T-cell (primary cell): Measurements from ENCODE around the gene TSPAN18. TPM values are rescaled to one million over a fixed set of nuclear protein-coding genes. Genes with fewer than 3 reads are reported as not detected.
A peak's percentile ranks its signal among the peaks of the same experiment; 100 is the strongest.

Experiments
- ATAC-seq, 4 experiments: fragments of 200-7000 bp in 3 of 4; fragments of 150-1000 bp in 1 of 4; cut with Tn5 transposase; replicated peaks in 1 of 4; 1 replicate in 3 of 4; 2 replicates in 1 of 4; pipeline ENCODE4 v1.10.0; 2021; ENCODE audit warnings: moderate library complexity in 3 of 4, mild to moderate bottlenecking in 2 of 4, moderate number of reproducible peaks in 1 of 4
- CTCF ChIA-PET, 2 donors: fragments of 300-600 bp; sonication (Branson Sonifier 250); formaldehyde crosslinking; loops; one replicate each; lab custom pipeline; 2022; ENCODE audit warnings: antibody characterized with exemption in 2 of 2; lab: Charles Lee
- POLR2A ChIA-PET, 2 donors: fragments of 300-600 bp; sonication (Branson Sonifier 250); formaldehyde crosslinking; loops; one replicate each; lab custom pipeline; 2022; ENCODE audit warnings: antibody characterized with exemption in 2 of 2; lab: Charles Lee
- DNase-seq, 35 experiments: peaks; one replicate each; pipeline versions ENCODE4 v3.0.0 to v3.0.0-alpha.2; 2013 to 2023
- H3K27ac ChIP-seq: one replicate; pipeline ENCODE4 v1.5.1; 2013; ENCODE audit warnings: low read length
- H3K27me3 ChIP-seq, 2 experiments: replicated peaks in 1 of 2; 1 replicate in 1 of 2; 2 replicates in 1 of 2; pipeline versions ENCODE4 v1.6.1 to v1.7.0; 2013; ENCODE audit warnings: low read length in 1 of 2, mixed read lengths in 1 of 2; ENCODE audit not compliant: control insufficient read depth in 2 of 2, insufficient read depth in 2 of 2; ENCODE audit errors: extremely low read depth in 1 of 2
- H3K36me3 ChIP-seq, 2 donors: 1 replicate in 1 of 2; 2 replicates in 1 of 2; pipeline versions ENCODE4 v1.6.1 to v1.7.0; 2013; ENCODE audit warnings: low read length in 1 of 2; ENCODE audit not compliant: control insufficient read depth in 2 of 2, insufficient read depth in 1 of 2; ENCODE audit errors: extremely low read depth in 1 of 2
- H3K4me1 ChIP-seq, 2 experiments: 1 replicate in 1 of 2; 2 replicates in 1 of 2; pipeline versions ENCODE4 v1.6.1 to v1.7.0; 2013; ENCODE audit warnings: low read length in 2 of 2, mixed read lengths in 1 of 2; ENCODE audit not compliant: insufficient read depth in 2 of 2, control insufficient read depth in 1 of 2; ENCODE audit errors: extremely low read depth in 1 of 2
- H3K4me3 ChIP-seq, 2 donors: 1 replicate in 1 of 2; 2 replicates in 1 of 2; pipeline versions ENCODE4 v1.5.1 to v1.7.0; 2013; ENCODE audit warnings: mild to moderate bottlenecking in 2 of 2, low read length in 1 of 2, moderate library complexity in 1 of 2; ENCODE audit not compliant: control insufficient read depth in 1 of 2; ENCODE audit errors: extremely low read depth in 1 of 2
- H3K9me3 ChIP-seq: 2 replicates; pipeline ENCODE4 v1.7.0; 2013
- H3K27ac Mint-ChIP-seq, 2 donors: one replicate each; pipeline ENCODE4 v1.8.0; 2020 to 2021; ENCODE audit warnings: mild to moderate bottlenecking in 2 of 2, mixed read lengths in 2 of 2
- H3K27me3 Mint-ChIP-seq, 2 donors: one replicate each; pipeline ENCODE4 v1.8.0; 2021 to 2022; ENCODE audit warnings: mixed read lengths in 2 of 2
- H3K36me3 Mint-ChIP-seq: one replicate; pipeline ENCODE4 v1.8.0; 2021; ENCODE audit warnings: mixed read lengths
- H3K4me1 Mint-ChIP-seq, 3 donors: one replicate each; pipeline ENCODE4 v1.8.0; 2020 to 2022; ENCODE audit warnings: mixed read lengths in 3 of 3, mild to moderate bottlenecking in 1 of 3
- H3K4me3 Mint-ChIP-seq, 3 donors: one replicate each; pipeline ENCODE4 v1.8.0; 2020 to 2022; ENCODE audit warnings: mild to moderate bottlenecking in 3 of 3, mixed read lengths in 3 of 3, moderate library complexity in 3 of 3
- H3K9me3 Mint-ChIP-seq, 3 donors: one replicate each; pipeline ENCODE4 v1.8.0; 2020 to 2022; ENCODE audit warnings: mixed read lengths in 3 of 3
- WGBS: methylation state at CpG from one replicate; pipeline ENCODE4 v1.1.5; 2013; ENCODE audit warnings: missing lambda C conversion rate; ENCODE audit not compliant: insufficient coverage; 5-methylcytosine and 5-hydroxymethylcytosine counted together
- total RNA-seq, 35 experiments: library from RNA in 6 of 35; stranded (reverse) in 6 of 35; fragments of 120-200 nt in 1 of 35; gene quantifications; one replicate each; pipeline versions ENCODE4 v1.2.1 to v1.2.4 and lab custom pipeline; 2013 to 2026

Gene TSPAN18
- total RNA-seq, 5 donors from 2014 or later (not counting 1 experiment from before 2014, with no cell fraction given): 18.4 to 59.1 (median 25.7) TPM

DNA sequence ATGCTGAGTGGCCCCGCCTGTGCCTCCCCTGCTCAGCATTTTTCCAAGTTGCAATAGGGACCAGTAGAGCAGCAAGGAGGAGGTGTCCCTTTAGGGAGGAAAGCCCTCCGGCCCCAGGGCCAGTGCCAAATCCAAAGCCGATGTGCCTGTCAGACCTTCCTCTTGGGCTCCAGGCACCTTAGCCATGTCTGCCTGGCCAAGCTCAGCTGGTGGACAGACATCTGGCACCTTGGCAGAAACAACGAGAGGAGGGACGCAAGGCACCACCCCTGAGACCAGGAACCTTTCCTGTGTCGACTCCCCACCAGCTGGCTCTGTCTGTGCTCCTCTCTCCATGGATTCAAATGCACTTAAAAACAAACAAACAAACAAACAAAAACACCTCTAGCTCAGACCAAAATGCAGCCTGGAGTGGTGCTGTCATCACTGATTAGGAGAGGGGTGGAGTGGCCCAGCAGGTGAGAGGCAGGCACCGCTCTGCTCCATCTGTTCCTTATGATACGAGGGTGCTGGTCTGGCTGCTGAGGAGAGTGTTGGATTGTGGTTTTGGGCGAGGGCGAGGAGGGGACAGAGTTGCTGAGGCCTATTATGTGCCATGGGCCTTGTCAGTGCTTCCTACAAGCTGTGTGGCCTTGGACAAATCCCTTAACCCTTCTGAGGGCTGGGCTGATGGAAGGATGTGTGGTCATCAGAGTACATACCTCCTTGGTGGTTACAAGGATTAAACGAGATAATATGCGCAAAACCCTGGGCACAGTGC is 177.7 kb downstream of the TSPAN18 start:
- Histone ChIP-seq H3K9me3 (no peaks in the 10 kb centered on the region), H3K36me3 (peaks cover 0 to 3% of the 10 kb centered on the region in 2 donors), H3K27me3 (peaks cover 0 to 5% of the 10 kb centered on the region in 2 experiments), H3K27ac (no peak overlapping the region), H3K4me1 (no peaks in the 10 kb centered on the region), H3K4me3 (no peak overlapping the region)
- ChIA-PET POLR2A (no interaction called here), CTCF (no interaction called here)
- ATAC-seq (no peak), DNase-seq (no peak)
- no peak overlapping the region for H3K4me3 Mint-ChIP-seq
- no peak overlapping the region for H3K27ac Mint-ChIP-seq
- no peaks in the 10 kb centered on the region for H3K9me3 Mint-ChIP-seq
- WGBS: 80% methylated on average over 7 of the region's 12 CpGs
- no peaks in the 10 kb centered on the region for H3K27me3 Mint-ChIP-seq
- peaks cover 6% of the 10 kb centered on the region for H3K36me3 Mint-ChIP-seq
- H3K4me1 Mint-ChIP-seq: no peaks in the 10 kb centered on the region

DNA sequence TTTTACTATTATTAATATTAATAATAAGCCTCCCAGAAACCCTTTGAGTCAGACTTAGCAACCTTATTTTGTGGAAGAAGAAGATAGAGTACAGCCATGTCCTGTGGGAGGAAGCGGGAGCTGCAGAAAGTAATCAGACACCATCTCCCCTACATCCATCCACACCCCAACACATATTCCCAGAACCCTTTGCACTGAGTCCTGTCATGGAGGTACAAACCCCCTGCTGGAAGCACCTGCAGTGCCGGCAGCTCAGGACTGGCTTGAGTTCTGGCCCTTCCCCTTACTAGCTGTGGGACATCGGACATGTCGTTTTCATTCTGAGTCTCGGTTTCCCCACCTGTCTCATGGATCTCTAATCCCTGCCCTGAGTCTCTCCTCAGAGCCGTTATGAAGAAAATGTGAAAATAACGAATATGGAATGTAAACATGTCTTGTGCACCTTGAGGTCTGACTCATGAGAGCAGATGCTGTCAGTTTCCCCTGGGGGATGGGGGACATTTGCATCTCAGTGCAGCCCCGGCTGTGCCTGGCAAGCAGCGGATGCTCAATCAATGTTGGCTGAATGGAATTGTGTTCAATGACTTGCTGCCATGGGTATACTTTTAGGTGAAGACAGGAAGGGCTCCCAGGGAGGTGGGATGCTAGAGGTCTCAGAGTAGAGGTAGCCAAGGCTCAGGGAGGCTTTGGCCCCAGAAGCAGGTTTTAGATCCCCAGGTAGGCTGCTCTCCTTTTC is 178.5 kb downstream of the TSPAN18 start:
- H3K27me3 ChIP-seq: peaks cover 0 to 5% of the 10 kb centered on the region in 2 experiments
- POLR2A ChIA-PET: no interaction called here
- no peak overlapping the region for H3K4me3 ChIP-seq
- peaks cover 0 to 3% of the 10 kb centered on the region in 2 donors for H3K36me3 ChIP-seq
- WGBS: 93% methylated on average over 8 of the region's 9 CpGs
- no peak for DNase-seq
- no peaks in the 10 kb centered on the region for H3K27me3 Mint-ChIP-seq
- no peak overlapping the region for H3K4me3 Mint-ChIP-seq
- H3K27ac ChIP-seq: no peak overlapping the region
- H3K4me1 Mint-ChIP-seq: peaks cover 0 to 1% (median 0%) of the 10 kb centered on the region in 3 donors
- H3K9me3 ChIP-seq: no peaks in the 10 kb centered on the region
- H3K27ac Mint-ChIP-seq: peak overlapping the region; percentile 38 to 41
- H3K4me1 ChIP-seq: no peaks in the 10 kb centered on the region
- no peaks in the 10 kb centered on the region for H3K36me3 Mint-ChIP-seq
- no peaks in the 10 kb centered on the region for H3K9me3 Mint-ChIP-seq
- CTCF ChIA-PET: no interaction called here
- ATAC-seq: no peak

DNA sequence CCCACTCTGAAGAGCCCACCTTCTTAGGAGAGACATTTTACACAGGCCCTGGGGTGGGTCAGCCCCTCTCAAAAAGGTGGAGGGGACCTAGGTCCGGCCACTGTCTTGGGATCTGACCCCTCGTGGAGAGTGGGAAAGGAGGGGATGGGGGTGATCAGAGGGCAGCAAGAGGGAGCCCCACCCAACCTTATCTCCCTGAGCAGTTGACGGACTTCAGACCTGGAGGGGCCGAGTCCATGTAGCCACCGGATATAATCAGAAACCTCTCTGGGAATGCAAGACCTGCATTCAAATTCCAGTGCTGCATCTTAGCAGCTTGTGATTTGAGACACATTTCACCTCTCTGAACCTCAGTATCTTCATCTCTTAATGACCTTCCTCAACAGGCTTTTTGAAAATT is 179.9 kb downstream of the TSPAN18 start:
- Mint-ChIP-seq H3K4me3 (no peak overlapping the region), H3K36me3 (peaks cover 4% of the 10 kb centered on the region), H3K27me3 (no peaks in the 10 kb centered on the region), H3K9me3 (no peaks in the 10 kb centered on the region), H3K4me1 (peaks cover 4 to 12% (median 8%) of the 10 kb centered on the region in 3 donors), H3K27ac (no peak overlapping the region)
- POLR2A ChIA-PET: no interaction called here
- Histone ChIP-seq H3K9me3 (no peaks in the 10 kb centered on the region), H3K4me1 (peaks cover 0 to 8% of the 10 kb centered on the region in 2 experiments), H3K27me3 (peaks cover 0 to 11% of the 10 kb centered on the region in 2 experiments), H3K36me3 (peaks cover 0 to 3% of the 10 kb centered on the region in 2 donors), H3K27ac (no peak overlapping the region), H3K4me3 (no peak overlapping the region)
- no peak for DNase-seq
- ATAC-seq: no peak
- WGBS: 50% methylated on average over 2 of the region's 5 CpGs
- CTCF ChIA-PET: interaction anchor here (0.5 to 0.6 kb wide), 2 partner anchors 26 to 132 kb away, joined by 3 read pairs; no protein-coding TSS in a partner anchor

DNA sequence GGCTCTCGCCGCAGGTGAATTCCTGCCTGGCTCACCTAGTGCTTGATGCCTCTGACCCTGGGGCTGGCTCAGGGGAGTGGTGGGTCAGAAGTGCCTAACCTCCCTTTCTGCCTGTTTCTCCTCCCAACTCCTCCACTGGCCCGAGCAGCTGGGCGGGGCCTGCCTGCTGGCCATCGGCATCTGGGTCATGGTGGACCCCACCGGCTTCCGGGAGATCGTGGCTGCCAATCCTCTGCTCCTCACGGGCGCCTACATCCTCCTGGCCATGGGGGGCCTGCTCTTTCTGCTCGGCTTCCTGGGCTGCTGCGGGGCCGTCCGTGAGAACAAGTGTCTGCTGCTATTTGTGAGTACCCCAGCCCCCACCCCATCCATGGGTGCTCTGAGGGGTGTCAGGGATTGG is 182.8 kb downstream of the TSPAN18 start:
- H3K4me3 Mint-ChIP-seq: no peak overlapping the region
- 93% methylated on average over 5 of the region's 14 CpGs for WGBS
- CTCF ChIA-PET: no interaction called here
- Histone ChIP-seq H3K36me3 (peaks cover 3% of the 10 kb centered on the region in 2 donors), H3K4me3 (no peak overlapping the region), H3K27ac (no peak overlapping the region), H3K9me3 (no peaks in the 10 kb centered on the region), H3K27me3 (peaks cover 0 to 9% of the 10 kb centered on the region in 2 experiments), H3K4me1 (peaks cover 0 to 8% of the 10 kb centered on the region in 2 experiments)
- no peak for ATAC-seq
- H3K36me3 Mint-ChIP-seq: peaks cover 8% of the 10 kb centered on the region
- no peak for DNase-seq
- H3K27ac Mint-ChIP-seq: no peak overlapping the region
- POLR2A ChIA-PET: no interaction called here
- no peaks in the 10 kb centered on the region for H3K27me3 Mint-ChIP-seq
- no peaks in the 10 kb centered on the region for H3K9me3 Mint-ChIP-seq
- H3K4me1 Mint-ChIP-seq: peaks cover 4 to 19% (median 8%) of the 10 kb centered on the region in 3 donors

DNA sequence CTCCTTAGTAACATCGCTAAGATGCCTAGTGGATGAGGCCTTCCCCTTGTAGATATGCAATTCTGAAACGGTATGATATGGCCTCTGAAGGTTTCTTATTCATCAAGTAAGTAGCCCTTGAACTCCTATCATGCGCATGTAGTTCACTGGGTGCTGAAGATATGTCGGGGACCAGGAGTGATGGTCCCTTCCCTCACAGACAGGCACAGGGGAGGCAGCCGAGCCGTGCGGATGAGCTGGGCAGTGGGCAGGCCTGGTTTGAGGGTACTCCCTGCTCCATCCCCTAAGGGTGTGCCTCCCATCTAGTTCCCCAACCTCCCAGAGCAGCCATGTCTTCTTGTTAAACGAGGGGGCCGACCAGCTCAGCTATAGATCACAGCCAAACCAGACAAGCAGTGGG is 183.8 kb downstream of the TSPAN18 start:
- Histone ChIP-seq H3K4me1 (peaks cover 0 to 8% of the 10 kb centered on the region in 2 experiments), H3K27ac (no peak overlapping the region), H3K4me3 (no peak overlapping the region), H3K9me3 (no peaks in the 10 kb centered on the region), H3K36me3 (peaks cover 3 to 11% of the 10 kb centered on the region in 2 donors), H3K27me3 (peaks cover 0 to 9% of the 10 kb centered on the region in 2 experiments)
- H3K4me1 Mint-ChIP-seq: peaks cover 4 to 19% (median 11%) of the 10 kb centered on the region in 3 donors
- H3K36me3 Mint-ChIP-seq: peaks cover 8% of the 10 kb centered on the region
- peak overlapping the region in 1 of 2 donors; percentile 39 for H3K27ac Mint-ChIP-seq
- 85% methylated on average over 5 of the region's 9 CpGs for WGBS
- no peaks in the 10 kb centered on the region for H3K9me3 Mint-ChIP-seq
- POLR2A ChIA-PET: no interaction called here
- no peak overlapping the region for H3K4me3 Mint-ChIP-seq
- CTCF ChIA-PET: interaction anchor here (0.7 to 2.0 kb wide), 7 partner anchors 11 to 356 kb away, joined by 3 to 23 read pairs (median 5); no protein-coding TSS in a partner anchor
- H3K27me3 Mint-ChIP-seq: no peaks in the 10 kb centered on the region
- ATAC-seq: no peak
- no peak for DNase-seq

DNA sequence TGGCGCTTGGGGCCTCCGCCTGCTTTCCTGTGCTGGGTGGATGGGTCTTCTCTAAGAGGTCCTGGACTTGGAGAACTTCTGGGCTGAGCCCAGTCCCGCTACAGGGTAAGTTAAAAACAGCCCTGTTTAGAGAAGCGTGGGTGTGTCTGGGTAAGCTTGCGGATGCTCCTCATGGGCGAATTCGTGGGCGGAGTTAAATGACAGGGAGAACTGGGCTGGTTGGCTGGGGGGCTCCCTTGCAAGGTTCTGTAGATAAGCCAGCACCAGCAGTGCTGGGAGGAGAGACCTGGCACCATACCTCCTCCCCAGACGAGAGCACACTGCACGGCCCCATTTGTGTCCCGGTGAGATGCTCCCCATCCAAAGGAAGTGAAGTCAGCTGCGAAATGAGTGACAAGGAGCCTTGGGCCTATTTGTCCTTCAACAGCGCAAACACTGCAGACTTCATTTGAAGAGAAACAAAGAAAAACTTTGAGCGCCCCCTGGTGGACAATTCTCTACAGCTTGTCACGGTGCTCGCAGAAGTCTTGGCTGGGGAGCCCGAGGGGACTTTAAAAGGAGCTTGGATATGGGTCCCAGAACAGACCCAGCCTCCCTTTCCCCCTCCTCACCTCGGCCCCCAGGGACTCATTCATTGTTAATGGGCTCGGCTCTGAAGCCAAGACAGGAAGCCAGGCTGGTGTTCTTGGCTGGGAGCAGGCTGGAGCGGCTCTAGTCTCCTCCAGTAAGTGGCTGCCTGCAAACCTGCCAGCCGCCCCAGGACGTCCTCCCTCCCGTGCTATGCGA is 184.5 kb downstream of the TSPAN18 start:
- Histone ChIP-seq H3K4me1 (peaks cover 0 to 8% of the 10 kb centered on the region in 2 experiments), H3K27ac (no peak overlapping the region), H3K9me3 (no peaks in the 10 kb centered on the region), H3K4me3 (no peak overlapping the region), H3K36me3 (peaks cover 3 to 14% of the 10 kb centered on the region in 2 donors), H3K27me3 (peaks cover 0 to 9% of the 10 kb centered on the region in 2 experiments)
- Mint-ChIP-seq H3K4me3 (no peak overlapping the region), H3K9me3 (no peaks in the 10 kb centered on the region), H3K27me3 (no peaks in the 10 kb centered on the region), H3K4me1 (peaks cover 4 to 19% (median 11%) of the 10 kb centered on the region in 3 donors), H3K36me3 (peaks cover 8% of the 10 kb centered on the region), H3K27ac (peak overlapping the region; percentile 12 to 39)
- 35% methylated on average over 18 of the region's 24 CpGs for WGBS
- peak; percentile 29 to 90 (median 76) for DNase-seq
- ChIA-PET CTCF (interaction anchor here (0.6 to 2.0 kb wide), 20 partner anchors 9 to 827 kb away, joined by 3 to 23 read pairs (median 4); no protein-coding TSS in a partner anchor), POLR2A (no interaction called here)
- peak; percentile 70 to 87 (median 80) for ATAC-seq
